SK-N-SH treated with all-trans-retinoic acid at 6 μM for 48 hours (cell line): Measurements from ENCODE around the gene TEC.

ENCODE experiments used
- ARNTL ChIP-seq: fragments of 450-650 bp; formaldehyde crosslinking; IDR thresholded peaks from 2 replicates; pipeline ENCODE4 v1.5.0; 2020; ENCODE audit warnings: low read depth, mild to moderate bottlenecking, moderate library complexity, borderline replicate concordance
- GLIS3 ChIP-seq: fragments of 250-450 bp; sonication (Bioruptor Pico); IDR thresholded peaks from 2 replicates; pipeline ENCODE4 v1.5.0; 2020; ENCODE audit warnings: mild to moderate bottlenecking, moderate library complexity
- PPARA ChIP-seq: fragments of 250-450 bp; sonication (Bioruptor Pico); IDR thresholded peaks from 2 replicates; pipeline ENCODE4 v1.5.0; 2020; ENCODE audit warnings: mild to moderate bottlenecking, borderline replicate concordance
- ZC3H10 ChIP-seq: fragments of 250-450 bp; sonication (Bioruptor Pico); IDR thresholded peaks from 2 replicates; pipeline ENCODE4 v1.5.1; 2021; ENCODE audit warnings: mild to moderate bottlenecking, moderate library complexity
- ZNF8 ChIP-seq: fragments of 450-650 bp; formaldehyde crosslinking; IDR thresholded peaks from 2 replicates; pipeline ENCODE4 v1.5.0; 2020; ENCODE audit warnings: mild to moderate bottlenecking, moderate library complexity

DNA sequence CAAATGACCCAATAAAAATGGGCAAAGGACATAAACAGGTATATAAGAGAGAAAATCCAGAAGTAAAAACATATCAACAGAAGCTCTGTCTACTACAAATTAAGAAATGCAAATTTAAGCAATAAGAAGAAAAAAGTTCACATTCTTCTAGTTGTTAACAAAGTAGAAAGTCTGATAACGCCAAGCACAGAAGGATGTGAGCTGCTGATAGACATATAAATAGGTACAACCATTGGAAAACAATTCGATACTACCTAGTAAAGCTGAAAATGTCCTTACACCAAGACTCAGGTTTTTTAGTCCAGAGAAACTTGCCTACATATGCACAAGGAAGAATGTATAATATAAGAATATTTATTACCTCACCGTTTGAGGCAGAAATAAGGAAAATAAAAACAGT is 35.9 kb upstream of the TEC start:
- no peak for TF ChIP-seq PPARA
- no peak for TF ChIP-seq GLIS3 (CRISPR knock-in tag)
- no peak for TF ChIP-seq ZNF8 (CRISPR knock-in tag)
- no peak for TF ChIP-seq ZC3H10 (CRISPR knock-in tag)
- TF ChIP-seq ARNTL (CRISPR knock-in tag), result no peak
